ENCODE measurements around the gene GOLGA6L26. TPM values are rescaled to one million over a fixed set of nuclear protein-coding genes. Genes with fewer than 3 reads are reported as not detected.
A peak's percentile ranks its signal among the peaks of the same experiment; 100 is the strongest.
"Not testable (repeated sequence)": the region's sequence is repeated elsewhere in the genome, so short reads cannot be mapped to it uniquely, and the experiment has no call there.

GOLGA6L26 gene
- total and polyA plus RNA-seq, 2 donors = not detected

DNA sequence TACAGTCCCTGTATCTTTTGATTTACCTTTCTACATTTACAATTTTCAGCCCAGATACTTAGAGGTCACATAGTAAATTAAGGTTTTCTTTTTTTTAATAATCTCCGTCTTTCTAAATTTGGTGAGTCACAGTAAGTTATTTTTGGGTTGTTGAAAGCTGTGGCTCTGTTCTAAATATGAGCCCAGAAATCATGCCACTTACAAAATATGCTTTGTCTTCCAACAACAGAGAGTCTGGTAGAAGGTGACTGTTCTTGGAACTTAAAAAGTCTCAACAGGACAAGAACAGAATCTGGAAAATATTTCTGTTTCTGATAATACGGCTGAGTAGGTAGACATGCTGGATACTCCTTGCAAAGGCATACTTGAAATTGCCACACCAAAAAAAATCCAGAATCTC is 36.6 kb upstream of the GOLGA6L26 start:
- H3K27me3 ChIP-seq (ENCODE audit: control insufficient read depth in 2 of 2, insufficient read depth in 1 of 2, low read length in 1 of 2) = no peaks in the 10 kb centered on the region
- H3K9me3 ChIP-seq (ENCODE audit: control insufficient read depth in 2 of 2, insufficient read depth in 1 of 2, low read length in 1 of 2) = no peaks in the 10 kb centered on the region
- no peak for DNase-seq (ENCODE audit: low read depth in 6 of 9, low spot score in 9 of 9)
- H3K4me3 ChIP-seq (ENCODE audit: low read length in 2 of 2) = no peak overlapping the region
- no peaks in the 10 kb centered on the region for H3K4me1 ChIP-seq (ENCODE audit: control insufficient read depth in 2 of 2, insufficient read depth in 2 of 2, low read length in 2 of 2)
- no peak overlapping the region for H3K27ac ChIP-seq (ENCODE audit: low read depth in 1 of 2, low read length in 1 of 2)
- 97% methylated on average over 2 of the region's 2 CpGs for WGBS
- H3K36me3 ChIP-seq (ENCODE audit: control insufficient read depth in 2 of 2, insufficient read depth in 2 of 2, low read length in 1 of 2) = no peaks in the 10 kb centered on the region

DNA sequence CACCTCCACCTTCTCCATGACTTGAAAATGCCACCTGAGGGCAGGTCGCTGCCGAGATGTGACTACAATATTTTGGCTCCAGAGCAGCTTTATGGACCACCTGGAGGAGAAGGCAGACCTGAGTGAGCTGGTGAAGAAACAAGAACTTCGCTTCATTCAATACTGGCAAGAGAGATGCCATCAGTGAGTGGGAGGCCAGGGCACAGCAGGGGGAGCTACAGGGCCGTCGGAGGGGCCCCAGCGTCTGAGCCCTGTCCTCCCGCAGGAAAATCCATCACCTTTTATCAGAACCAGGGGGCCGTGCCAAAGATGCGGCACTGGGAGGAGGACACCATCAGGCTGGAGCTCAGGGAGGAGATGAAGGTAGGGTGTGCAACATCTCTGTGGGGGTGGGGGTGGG is 30.3 kb upstream of the GOLGA6L26 start:
- DNase-seq (ENCODE audit: low read depth in 6 of 9, low spot score in 9 of 9); H3K36me3 ChIP-seq (ENCODE audit: control insufficient read depth in 2 of 2, insufficient read depth in 2 of 2, low read length in 1 of 2); H3K27ac ChIP-seq (ENCODE audit: low read depth in 1 of 2, low read length in 1 of 2); H3K4me1 ChIP-seq (ENCODE audit: control insufficient read depth in 2 of 2, insufficient read depth in 2 of 2, low read length in 2 of 2); H3K27me3 ChIP-seq (ENCODE audit: control insufficient read depth in 2 of 2, insufficient read depth in 1 of 2, low read length in 1 of 2); H3K9me3 ChIP-seq (ENCODE audit: control insufficient read depth in 2 of 2, insufficient read depth in 1 of 2, low read length in 1 of 2); H3K4me3 ChIP-seq (ENCODE audit: low read length in 2 of 2): not testable (repeated sequence)
- 67% methylated on average over 6 of the region's 9 CpGs for WGBS

DNA sequence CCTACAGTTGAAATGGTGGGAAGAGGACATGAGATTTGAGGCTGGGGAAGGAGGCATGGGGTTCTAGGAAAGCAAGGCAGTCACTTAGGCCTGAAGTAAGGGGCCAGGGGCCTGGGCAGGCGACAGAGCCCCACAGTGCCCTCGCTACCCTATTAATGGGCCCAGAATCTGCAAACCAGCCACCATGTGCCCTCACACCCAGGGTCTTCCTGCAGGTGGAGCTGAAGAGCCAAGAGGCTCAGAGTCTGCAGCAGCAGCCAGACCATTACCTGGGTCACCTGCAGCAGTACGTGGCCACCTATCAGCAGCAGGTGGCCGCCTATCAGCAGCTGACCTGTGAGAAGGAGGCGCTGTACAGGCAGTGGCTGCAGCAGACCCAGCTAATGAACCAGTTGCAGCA is 28.6 kb upstream of the GOLGA6L26 start:
- H3K4me1 ChIP-seq (ENCODE audit: control insufficient read depth in 2 of 2, insufficient read depth in 2 of 2, low read length in 2 of 2); H3K36me3 ChIP-seq (ENCODE audit: control insufficient read depth in 2 of 2, insufficient read depth in 2 of 2, low read length in 1 of 2); H3K27ac ChIP-seq (ENCODE audit: low read depth in 1 of 2, low read length in 1 of 2); DNase-seq (ENCODE audit: low read depth in 6 of 9, low spot score in 9 of 9); H3K9me3 ChIP-seq (ENCODE audit: control insufficient read depth in 2 of 2, insufficient read depth in 1 of 2, low read length in 1 of 2); H3K4me3 ChIP-seq (ENCODE audit: low read length in 2 of 2); H3K27me3 ChIP-seq (ENCODE audit: control insufficient read depth in 2 of 2, insufficient read depth in 1 of 2, low read length in 1 of 2): not testable (repeated sequence)
- WGBS = 83% methylated on average over 1 of the region's 5 CpGs

DNA sequence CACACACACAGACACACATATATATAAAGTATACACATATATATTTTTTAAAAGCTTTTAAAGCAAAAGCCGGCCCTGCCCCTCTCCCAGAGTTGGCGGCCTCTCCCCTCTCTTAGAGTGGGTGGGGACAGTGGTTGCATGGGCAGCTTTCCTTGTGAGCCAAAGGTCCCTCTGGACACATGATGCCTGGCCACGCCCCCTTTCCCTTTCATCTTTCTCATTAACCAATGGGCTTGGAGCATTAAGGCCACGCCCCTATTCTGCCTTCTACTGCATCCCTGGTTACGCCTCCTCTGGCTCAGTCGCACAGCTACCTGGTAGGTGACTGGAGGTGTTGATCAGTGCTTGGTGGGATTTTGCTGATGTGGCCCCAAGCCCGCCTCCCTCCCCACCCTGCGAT is 20.5 kb upstream of the GOLGA6L26 start, which contains the start of gene GOLGA8S:
Gene GOLGA8S, plus strand, starts transcription at position 301 of the 400 bp plus-strand sequence. Its CDS starts 62 bp downstream, at position 363.
- not testable (repeated sequence) for H3K36me3 ChIP-seq (ENCODE audit: control insufficient read depth in 2 of 2, insufficient read depth in 2 of 2, low read length in 1 of 2); H3K27ac ChIP-seq (ENCODE audit: low read depth in 1 of 2, low read length in 1 of 2); H3K4me3 ChIP-seq (ENCODE audit: low read length in 2 of 2); H3K4me1 ChIP-seq (ENCODE audit: control insufficient read depth in 2 of 2, insufficient read depth in 2 of 2, low read length in 2 of 2); DNase-seq (ENCODE audit: low read depth in 6 of 9, low spot score in 9 of 9); H3K9me3 ChIP-seq (ENCODE audit: control insufficient read depth in 2 of 2, insufficient read depth in 1 of 2, low read length in 1 of 2); H3K27me3 ChIP-seq (ENCODE audit: control insufficient read depth in 2 of 2, insufficient read depth in 1 of 2, low read length in 1 of 2)
- no CpG with 5 or more reads among the region's 8 CpGs for WGBS

DNA sequence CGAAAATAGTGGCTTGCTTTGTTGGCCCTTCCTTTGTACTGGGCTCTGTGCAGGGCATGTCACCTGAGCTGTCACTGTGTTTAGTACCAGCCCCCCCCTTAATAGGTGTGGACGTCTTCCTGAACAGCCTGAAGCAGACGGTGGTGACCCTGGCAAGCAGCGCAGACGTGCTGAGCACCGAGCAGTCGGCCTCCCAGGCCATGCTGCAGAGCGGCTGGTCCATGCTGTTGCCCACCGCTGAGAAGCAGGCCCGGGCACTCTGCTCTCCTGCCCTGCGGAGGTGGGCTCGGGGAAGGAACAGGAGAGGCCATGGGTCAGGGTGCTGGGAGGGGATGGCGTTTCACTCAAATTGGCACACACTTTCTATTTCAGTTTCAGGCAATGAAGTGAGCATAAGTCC is 22.8 kb downstream of the GOLGA6L26 start:
- not testable (repeated sequence) for H3K4me1 ChIP-seq (ENCODE audit: control insufficient read depth in 2 of 2, insufficient read depth in 2 of 2, low read length in 2 of 2); H3K4me3 ChIP-seq (ENCODE audit: low read length in 2 of 2); H3K9me3 ChIP-seq (ENCODE audit: control insufficient read depth in 2 of 2, insufficient read depth in 1 of 2, low read length in 1 of 2); H3K27ac ChIP-seq (ENCODE audit: low read depth in 1 of 2, low read length in 1 of 2); H3K27me3 ChIP-seq (ENCODE audit: control insufficient read depth in 2 of 2, insufficient read depth in 1 of 2, low read length in 1 of 2); DNase-seq (ENCODE audit: low read depth in 6 of 9, low spot score in 9 of 9)
- H3K36me3 ChIP-seq (ENCODE audit: control insufficient read depth in 2 of 2, insufficient read depth in 2 of 2, low read length in 1 of 2) = peaks cover 10 to 28% of the 10 kb centered on the region in 2 donors
- 95% methylated on average over 13 of the region's 13 CpGs for WGBS

DNA sequence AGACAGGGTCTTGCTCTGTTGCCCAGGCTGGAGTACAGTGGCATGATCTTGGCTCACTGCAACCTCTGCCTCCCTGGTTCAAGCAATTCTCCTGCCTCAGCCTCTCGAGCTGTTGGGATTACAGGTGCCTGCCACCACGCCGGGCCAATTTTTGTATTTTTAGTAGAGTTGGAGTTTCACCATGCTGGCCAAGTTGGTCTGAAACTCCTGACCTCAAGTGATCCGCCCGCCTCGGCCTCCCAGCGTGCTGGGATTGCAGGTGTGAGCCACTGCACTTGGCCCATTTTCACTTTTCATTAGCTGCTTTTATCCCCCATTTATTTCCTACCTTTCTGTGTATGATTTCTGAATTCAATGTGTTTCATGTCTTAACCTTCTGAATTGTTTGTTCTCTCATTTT is 28.1 kb downstream of the GOLGA6L26 start:
- H3K9me3 ChIP-seq (ENCODE audit: control insufficient read depth in 2 of 2, insufficient read depth in 1 of 2, low read length in 1 of 2); H3K27me3 ChIP-seq (ENCODE audit: control insufficient read depth in 2 of 2, insufficient read depth in 1 of 2, low read length in 1 of 2); DNase-seq (ENCODE audit: low read depth in 6 of 9, low spot score in 9 of 9); H3K27ac ChIP-seq (ENCODE audit: low read depth in 1 of 2, low read length in 1 of 2); H3K4me1 ChIP-seq (ENCODE audit: control insufficient read depth in 2 of 2, insufficient read depth in 2 of 2, low read length in 2 of 2); H3K4me3 ChIP-seq (ENCODE audit: low read length in 2 of 2): not testable (repeated sequence)
- H3K36me3 ChIP-seq (ENCODE audit: control insufficient read depth in 2 of 2, insufficient read depth in 2 of 2, low read length in 1 of 2) = peaks cover 6 to 24% of the 10 kb centered on the region in 2 donors
- 97% methylated on average over 7 of the region's 7 CpGs for WGBS

DNA sequence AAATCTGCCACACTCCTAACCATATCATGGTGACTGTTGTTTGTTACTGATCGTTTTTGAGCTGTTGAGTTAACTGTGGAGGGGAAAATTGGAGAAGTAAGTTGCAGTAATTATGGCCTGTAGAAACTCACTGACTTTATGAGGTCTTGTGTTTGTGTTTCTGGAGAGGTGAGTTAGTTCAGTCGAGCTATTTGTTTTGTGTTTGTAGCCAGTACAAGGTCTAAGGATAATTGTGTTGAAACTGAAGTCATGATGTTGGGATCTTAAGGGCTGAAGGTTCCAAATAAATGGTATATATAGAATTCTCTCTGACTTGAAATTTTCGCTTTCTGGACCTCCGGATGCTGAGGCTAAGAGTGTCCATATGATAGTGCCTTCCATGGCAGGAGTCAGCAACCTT is 29.2 kb downstream of the GOLGA6L26 start:
- not testable (repeated sequence) for H3K9me3 ChIP-seq (ENCODE audit: control insufficient read depth in 2 of 2, insufficient read depth in 1 of 2, low read length in 1 of 2); H3K27me3 ChIP-seq (ENCODE audit: control insufficient read depth in 2 of 2, insufficient read depth in 1 of 2, low read length in 1 of 2); DNase-seq (ENCODE audit: low read depth in 6 of 9, low spot score in 9 of 9); H3K27ac ChIP-seq (ENCODE audit: low read depth in 1 of 2, low read length in 1 of 2); H3K4me1 ChIP-seq (ENCODE audit: control insufficient read depth in 2 of 2, insufficient read depth in 2 of 2, low read length in 2 of 2)
- Histone ChIP-seq H3K36me3 (ENCODE audit: control insufficient read depth in 2 of 2, insufficient read depth in 2 of 2, low read length in 1 of 2) (peaks cover 3 to 14% of the 10 kb centered on the region in 2 donors), H3K4me3 (ENCODE audit: low read length in 2 of 2) (peak overlapping the region in 1 of 2 donors; percentile 54)
- 55% methylated on average over 4 of the region's 4 CpGs for WGBS

GRCh38 chr15:23304267-23304666 is 29.7 kb downstream of the GOLGA6L26 start:
- peaks cover 0 to 10% of the 10 kb centered on the region in 2 donors for H3K36me3 ChIP-seq (ENCODE audit: control insufficient read depth in 2 of 2, insufficient read depth in 2 of 2, low read length in 1 of 2)
- WGBS = 6% methylated on average over 7 of the region's 7 CpGs
- H3K9me3 ChIP-seq (ENCODE audit: control insufficient read depth in 2 of 2, insufficient read depth in 1 of 2, low read length in 1 of 2); H3K27me3 ChIP-seq (ENCODE audit: control insufficient read depth in 2 of 2, insufficient read depth in 1 of 2, low read length in 1 of 2); H3K4me1 ChIP-seq (ENCODE audit: control insufficient read depth in 2 of 2, insufficient read depth in 2 of 2, low read length in 2 of 2): not testable (repeated sequence)
- H3K27ac ChIP-seq (ENCODE audit: low read depth in 1 of 2, low read length in 1 of 2) = peak overlapping the region in 1 of 2 donors; percentile 36
- peak overlapping the region; percentile 37 to 54 for H3K4me3 ChIP-seq (ENCODE audit: low read length in 2 of 2)
- peak in 1 of 9 donors; percentile 1 for DNase-seq (ENCODE audit: low read depth in 6 of 9, low spot score in 9 of 9)

- not testable (repeated sequence) for H3K9me3 ChIP-seq (ENCODE audit: control insufficient read depth in 2 of 2, insufficient read depth in 1 of 2, low read length in 1 of 2); H3K27me3 ChIP-seq (ENCODE audit: control insufficient read depth in 2 of 2, insufficient read depth in 1 of 2, low read length in 1 of 2); H3K36me3 ChIP-seq (ENCODE audit: control insufficient read depth in 2 of 2, insufficient read depth in 2 of 2, low read length in 1 of 2); H3K4me1 ChIP-seq (ENCODE audit: control insufficient read depth in 2 of 2, insufficient read depth in 2 of 2, low read length in 2 of 2)
- H3K4me3 ChIP-seq (ENCODE audit: low read length in 2 of 2) = peak overlapping the region; percentile 37 to 54
- peak overlapping the region in 1 of 2 donors; percentile 42 for H3K27ac ChIP-seq (ENCODE audit: low read depth in 1 of 2, low read length in 1 of 2)
- peak in 2 of 9 donors; percentile 1 to 20 for DNase-seq (ENCODE audit: low read depth in 6 of 9, low spot score in 9 of 9)
- WGBS = 3% methylated on average over 42 of the region's 55 CpGs
These were observed 30.3 kb downstream of the GOLGA6L26 start for GRCh38 chr15:23303654-23304053.

DNA sequence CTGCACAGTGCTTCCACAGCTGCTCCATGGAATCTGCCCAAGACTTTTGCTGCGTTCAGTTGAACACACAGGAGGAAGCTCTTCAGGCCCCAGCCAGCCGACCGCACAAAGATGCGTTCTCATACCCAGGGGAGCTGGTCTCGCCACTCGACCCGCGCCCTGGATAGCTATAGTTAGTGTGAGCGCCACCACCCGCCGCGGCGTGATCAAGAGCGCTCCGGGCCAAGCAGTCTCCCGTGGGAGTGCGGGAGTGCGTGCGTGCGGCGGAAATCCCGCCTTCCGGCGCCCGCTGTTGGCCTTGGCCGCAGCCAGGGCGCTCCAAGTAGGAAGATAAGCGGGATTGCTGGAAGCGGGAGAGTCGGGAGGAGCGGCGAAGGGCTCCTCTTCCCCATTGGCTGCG is 30.8 kb downstream of the GOLGA6L26 start:
- not testable (repeated sequence) for H3K27ac ChIP-seq (ENCODE audit: low read depth in 1 of 2, low read length in 1 of 2)

More for the DNA sequence above, 30.8 kb downstream of the GOLGA6L26 start:
- not testable (repeated sequence) for H3K4me1 ChIP-seq (ENCODE audit: control insufficient read depth in 2 of 2, insufficient read depth in 2 of 2, low read length in 2 of 2); H3K27me3 ChIP-seq (ENCODE audit: control insufficient read depth in 2 of 2, insufficient read depth in 1 of 2, low read length in 1 of 2); H3K36me3 ChIP-seq (ENCODE audit: control insufficient read depth in 2 of 2, insufficient read depth in 2 of 2, low read length in 1 of 2); H3K9me3 ChIP-seq (ENCODE audit: control insufficient read depth in 2 of 2, insufficient read depth in 1 of 2, low read length in 1 of 2); DNase-seq (ENCODE audit: low read depth in 6 of 9, low spot score in 9 of 9)
- no CpG with 5 or more reads among the region's 33 CpGs for WGBS
- H3K4me3 ChIP-seq (ENCODE audit: low read length in 2 of 2) = peak overlapping the region in 1 of 2 donors; percentile 54

Data from thymus (tissue), 11 donors.